Measurements from ENCODE around the gene NLGN4Y. TPM values are rescaled to one million over a fixed set of nuclear protein-coding genes. Genes with fewer than 3 reads are reported as not detected.

NLGN4Y gene
- total RNA-seq, 1 experiment from 2014 or later, result not detected

DNA sequence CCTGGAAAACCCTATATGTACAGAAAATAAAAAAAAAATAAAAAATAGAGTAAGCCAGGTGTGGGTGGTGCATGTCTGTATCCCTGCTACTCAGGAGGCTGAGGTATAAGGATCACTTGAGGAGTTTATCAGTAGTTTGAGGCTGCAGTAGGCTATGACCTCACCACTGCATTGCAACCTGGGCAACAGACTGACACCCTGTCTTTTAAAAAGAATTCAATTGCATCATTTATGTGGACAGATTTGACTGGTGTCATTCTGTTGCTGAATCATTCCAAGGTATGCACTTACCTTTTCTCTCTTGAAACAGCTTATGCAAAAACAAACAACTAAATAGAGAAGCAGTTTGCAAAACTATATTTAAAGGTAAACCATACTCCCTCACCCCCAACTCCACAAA lies 12.4 kb downstream of the NLGN4Y start:
- no peaks in the 10 kb centered on the region for H3K36me3 ChIP-seq (ENCODE audit: low read depth, low read length)
- DNase-seq (no peak), ATAC-seq (no peak)
- no peak overlapping the region for H3K4me2 ChIP-seq (ENCODE audit: low read length)
- H2AFZ ChIP-seq (ENCODE audit: low read length), result no peak overlapping the region
- ChIA-PET CTCF (no interaction called here), POLR2A (ENCODE audit: unreplicated experiment) (no interaction called here)
- H3K9ac ChIP-seq (ENCODE audit: low read length), result no peak overlapping the region
- no TSS peak for BruUV-seq (replicated peaks)
- H3K4me1 ChIP-seq (ENCODE audit: insufficient read depth, low read length), result no peaks in the 10 kb centered on the region
- no peaks in the 10 kb centered on the region for H3K9me3 ChIP-seq (ENCODE audit: low read length)
- no peaks in the 10 kb centered on the region for H3F3A ChIP-seq (ENCODE audit: low read length, unreplicated experiment)
- no peaks in the 10 kb centered on the region for H4K20me1 ChIP-seq (ENCODE audit: low read length)
- intact Hi-C loops (cut with micrococcal nuclease), result no loop called here
- H3K27me3 ChIP-seq (ENCODE audit: low read length), result no peaks in the 10 kb centered on the region
- TF ChIP-seq EZH2phosphoT487 (IDR thresholded peaks at IDR 0.05; ENCODE audit: borderline replicate concordance, low read length), result no peak
- TF ChIP-seq CTCF (conservative IDR thresholded peaks at IDR 0.05; ENCODE audit: low read depth, low read length), result no peak
- no peak for TF ChIP-seq EZH2 (IDR thresholded peaks at IDR 0.05; ENCODE audit: low read length, unreplicated experiment)
- no peaks in the 10 kb centered on the region for H3K9me2 ChIP-seq (replicated peaks; ENCODE audit: low read length)
- no peak overlapping the region for H3K27ac ChIP-seq (ENCODE audit: low read length)
- H3K79me2 ChIP-seq (ENCODE audit: low read length), result no peaks in the 10 kb centered on the region
- H3K4me3 ChIP-seq (ENCODE audit: low read length), result no peak overlapping the region

- ATAC-seq, result no peak
These were observed 19.2 kb downstream of the NLGN4Y start for GRCh38 chrY:14543506-14543905.

DNA sequence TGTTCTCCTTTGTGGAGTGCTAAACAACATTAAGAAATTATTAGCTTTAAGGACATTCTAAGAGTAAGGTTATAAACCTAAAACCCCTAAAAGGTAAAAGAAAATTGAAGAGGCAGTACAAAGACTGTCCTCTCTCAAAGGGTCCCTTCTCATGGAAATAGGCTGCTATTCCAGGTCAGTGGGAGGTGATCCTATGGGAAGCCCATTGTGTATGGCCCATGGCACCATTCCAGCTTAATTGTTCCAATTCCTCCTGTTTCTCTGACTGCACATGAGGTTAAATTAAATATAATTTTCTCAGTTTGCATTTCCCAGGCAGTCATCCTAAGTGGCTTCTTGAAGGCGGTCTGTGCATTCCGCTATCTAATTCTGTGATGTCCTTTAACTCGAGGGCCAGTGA lies 57.0 kb downstream of the NLGN4Y start:
- no peak for DNase-seq
- no peak for TF ChIP-seq EZH2phosphoT487 (IDR thresholded peaks at IDR 0.05; ENCODE audit: borderline replicate concordance, low read length)
- no peak for TF ChIP-seq CTCF (conservative IDR thresholded peaks at IDR 0.05; ENCODE audit: low read depth, low read length)
- no peak for TF ChIP-seq EZH2 (IDR thresholded peaks at IDR 0.05; ENCODE audit: low read length, unreplicated experiment)
- no peaks in the 10 kb centered on the region for H3K9me2 ChIP-seq (replicated peaks; ENCODE audit: low read length)
- H3K4me3 ChIP-seq (ENCODE audit: low read length), result no peak overlapping the region
- H3K9ac ChIP-seq (ENCODE audit: low read length), result no peak overlapping the region
- H3K27me3 ChIP-seq (ENCODE audit: low read length), result no peaks in the 10 kb centered on the region
- no peaks in the 10 kb centered on the region for H3K9me3 ChIP-seq (ENCODE audit: low read length)
- no peaks in the 10 kb centered on the region for H3K4me1 ChIP-seq (ENCODE audit: insufficient read depth, low read length)
- intact Hi-C loops (cut with micrococcal nuclease), result no loop called here
- CTCF ChIA-PET, result no interaction called here
- no peaks in the 10 kb centered on the region for H4K20me1 ChIP-seq (ENCODE audit: low read length)
- no peaks in the 10 kb centered on the region for H3K79me2 ChIP-seq (ENCODE audit: low read length)
- no peaks in the 10 kb centered on the region for H3F3A ChIP-seq (ENCODE audit: low read length, unreplicated experiment)
- H3K27ac ChIP-seq (ENCODE audit: low read length), result no peak overlapping the region
- no peaks in the 10 kb centered on the region for H3K36me3 ChIP-seq (ENCODE audit: low read depth, low read length)
- ATAC-seq, result no peak
- H2AFZ ChIP-seq (ENCODE audit: low read length), result no peak overlapping the region
- POLR2A ChIA-PET (ENCODE audit: unreplicated experiment), result no interaction called here
- no peak overlapping the region for H3K4me2 ChIP-seq (ENCODE audit: low read length)
- BruUV-seq (replicated peaks), result no TSS peak

More at GRCh38 chrY:14543506-14543905, 19.2 kb downstream of the NLGN4Y start:
- no peak overlapping the region for H3K4me3 ChIP-seq (ENCODE audit: low read length)
- POLR2A ChIA-PET (ENCODE audit: unreplicated experiment), result no interaction called here
- no peak overlapping the region for H2AFZ ChIP-seq (ENCODE audit: low read length)
- H3K36me3 ChIP-seq (ENCODE audit: low read depth, low read length), result no peaks in the 10 kb centered on the region
- no peaks in the 10 kb centered on the region for H3K9me3 ChIP-seq (ENCODE audit: low read length)
- H3F3A ChIP-seq (ENCODE audit: low read length, unreplicated experiment), result no peaks in the 10 kb centered on the region
- H3K79me2 ChIP-seq (ENCODE audit: low read length), result no peaks in the 10 kb centered on the region
- H4K20me1 ChIP-seq (ENCODE audit: low read length), result no peaks in the 10 kb centered on the region
- CTCF ChIA-PET, result no interaction called here
- no peak for DNase-seq
- H3K27me3 ChIP-seq (ENCODE audit: low read length), result no peaks in the 10 kb centered on the region
- H3K4me2 ChIP-seq (ENCODE audit: low read length), result no peak overlapping the region
- intact Hi-C loops (cut with micrococcal nuclease), result no loop called here
- no TSS peak for BruUV-seq (replicated peaks)
- no peak overlapping the region for H3K9ac ChIP-seq (ENCODE audit: low read length)
- H3K9me2 ChIP-seq (replicated peaks; ENCODE audit: low read length), result no peaks in the 10 kb centered on the region
- H3K4me1 ChIP-seq (ENCODE audit: insufficient read depth, low read length), result no peaks in the 10 kb centered on the region
- no peak overlapping the region for H3K27ac ChIP-seq (ENCODE audit: low read length)
- TF ChIP-seq CTCF (conservative IDR thresholded peaks at IDR 0.05; ENCODE audit: low read depth, low read length) (no peak), EZH2 (IDR thresholded peaks at IDR 0.05; ENCODE audit: low read length, unreplicated experiment) (no peak), EZH2phosphoT487 (IDR thresholded peaks at IDR 0.05; ENCODE audit: borderline replicate concordance, low read length) (no peak)
